Measurements from ENCODE around the gene ZNF205.
"Not testable (repeated sequence)": the region's sequence is repeated elsewhere in the genome, so short reads cannot be mapped to it uniquely, and the experiment has no call there.

The ZNF205 gene

GRCh38 chr16:3127745-3128144 is 15.4 kb downstream of the ZNF205 start:
- peak overlapping the region; percentile 46 for H3K27ac ChIP-seq
- DNase-seq (ENCODE audit: low read depth, low spot score) = no peak

GRCh38 chr16:3129137-3130131 is 17.0 kb downstream of the ZNF205 start:
- no peak for DNase-seq (ENCODE audit: low read depth, low spot score)
- H3K27ac ChIP-seq = no peak overlapping the region

GRCh38 chr16:3131755-3132377 is 19.5 kb downstream of the ZNF205 start:
- no peak for DNase-seq (ENCODE audit: low read depth, low spot score)
- H3K27ac ChIP-seq = no peak overlapping the region

- H3K27ac ChIP-seq = peak overlapping the region; percentile 78
- DNase-seq (ENCODE audit: low read depth, low spot score) = no peak
Measured at GRCh38 chr16:3133844-3134243, 21.5 kb downstream of the ZNF205 start.

- peak; percentile 87 for DNase-seq (ENCODE audit: low read depth, low spot score)
- H3K27ac ChIP-seq = peak within 1 kb of the TSS; percentile 78
Measured at GRCh38 chr16:3134338-3135125, 22.1 kb downstream of the ZNF205 start, which contains the start of gene ZNF213. ZNF213 (plus strand) TSS chr16:3135029; CDS start chr16:3137281, 2,252 bp downstream.

- peak overlapping the region; percentile 78 for H3K27ac ChIP-seq
- DNase-seq (ENCODE audit: low read depth, low spot score) = no peak
Measured at GRCh38 chr16:3135126-3135715, 22.8 kb downstream of the ZNF205 start.

- no peak for DNase-seq (ENCODE audit: low read depth, low spot score)
- H3K27ac ChIP-seq = no peak overlapping the region
Measured at GRCh38 chr16:3137267-3137666, 24.9 kb downstream of the ZNF205 start.

GRCh38 chr16:3138342-3138741 is 26.0 kb downstream of the ZNF205 start:
- no peak for DNase-seq (ENCODE audit: low read depth, low spot score)

GRCh38 chr16:3138823-3139426 is 26.5 kb downstream of the ZNF205 start:
- no peak for DNase-seq (ENCODE audit: low read depth, low spot score)
- peak overlapping the region; percentile 38 for H3K27ac ChIP-seq

More at GRCh38 chr16:3138342-3138741, 26.0 kb downstream of the ZNF205 start:
- H3K27ac ChIP-seq = no peak overlapping the region

GRCh38 chr16:3139561-3139960 is 27.2 kb downstream of the ZNF205 start:
- DNase-seq (ENCODE audit: low read depth, low spot score) = not testable (repeated sequence)
- H3K27ac ChIP-seq = peak overlapping the region; percentile 38

- DNase-seq (ENCODE audit: low read depth, low spot score) = no peak
- no peak overlapping the region for H3K27ac ChIP-seq
Measured at GRCh38 chr16:3140603-3141427, 28.4 kb downstream of the ZNF205 start.

GRCh38 chr16:3141781-3142311 is 29.5 kb downstream of the ZNF205 start:
- DNase-seq (ENCODE audit: low read depth, low spot score) = no peak
- no peak overlapping the region for H3K27ac ChIP-seq

- no peak for DNase-seq (ENCODE audit: low read depth, low spot score)
Measured at GRCh38 chr16:3142327-3142726, 29.9 kb downstream of the ZNF205 start.

GRCh38 chr16:3142770-3143169 is 30.4 kb downstream of the ZNF205 start:
- no peak overlapping the region for H3K27ac ChIP-seq
- no peak for DNase-seq (ENCODE audit: low read depth, low spot score)

More at GRCh38 chr16:3142327-3142726, 29.9 kb downstream of the ZNF205 start:
- H3K27ac ChIP-seq = no peak overlapping the region

GRCh38 chr16:3143189-3143588 is 30.8 kb downstream of the ZNF205 start:
- no peak overlapping the region for H3K27ac ChIP-seq
- no peak for DNase-seq (ENCODE audit: low read depth, low spot score)

GRCh38 chr16:3143598-3144320 is 31.4 kb downstream of the ZNF205 start:
- DNase-seq (ENCODE audit: low read depth, low spot score) = no peak
- no peak overlapping the region for H3K27ac ChIP-seq

- DNase-seq (ENCODE audit: low read depth, low spot score) = no peak
- H3K27ac ChIP-seq = no peak overlapping the region
Measured at GRCh38 chr16:3144321-3144983, 32.1 kb downstream of the ZNF205 start.
